Activated naive CD4-positive, alpha-beta T cell treated with anti-CD3 and anti-CD28 coated beads, Interleukin-2, amount 50 U/mL, for 24 hours (primary cell): Measurements from ENCODE around the gene ABCB8.
A peak's percentile ranks its signal among the peaks of the same experiment; 100 is the strongest.
"Not testable (repeated sequence)": the region's sequence is repeated elsewhere in the genome, so short reads cannot be mapped to it uniquely, and the experiment has no call there.

Experiments used
- H3K27ac Mint-ChIP-seq: one replicate; pipeline ENCODE4 v1.8.0; 2021; ENCODE audit warnings: mild to moderate bottlenecking, mixed read lengths
- H3K27me3 Mint-ChIP-seq: one replicate; pipeline ENCODE4 v1.8.0; 2021; ENCODE audit warnings: mixed read lengths
- H3K36me3 Mint-ChIP-seq: one replicate; pipeline ENCODE4 v1.8.0; 2021; ENCODE audit warnings: mixed read lengths
- H3K4me1 Mint-ChIP-seq: one replicate; pipeline ENCODE4 v1.8.0; 2021; ENCODE audit warnings: mixed read lengths
- H3K4me3 Mint-ChIP-seq: one replicate; pipeline ENCODE4 v1.8.0; 2021; ENCODE audit warnings: mild to moderate bottlenecking, mixed read lengths
- H3K9me3 Mint-ChIP-seq: one replicate; pipeline ENCODE4 v1.8.0; 2021; ENCODE audit warnings: mixed read lengths

ABCB8 gene

DNA sequence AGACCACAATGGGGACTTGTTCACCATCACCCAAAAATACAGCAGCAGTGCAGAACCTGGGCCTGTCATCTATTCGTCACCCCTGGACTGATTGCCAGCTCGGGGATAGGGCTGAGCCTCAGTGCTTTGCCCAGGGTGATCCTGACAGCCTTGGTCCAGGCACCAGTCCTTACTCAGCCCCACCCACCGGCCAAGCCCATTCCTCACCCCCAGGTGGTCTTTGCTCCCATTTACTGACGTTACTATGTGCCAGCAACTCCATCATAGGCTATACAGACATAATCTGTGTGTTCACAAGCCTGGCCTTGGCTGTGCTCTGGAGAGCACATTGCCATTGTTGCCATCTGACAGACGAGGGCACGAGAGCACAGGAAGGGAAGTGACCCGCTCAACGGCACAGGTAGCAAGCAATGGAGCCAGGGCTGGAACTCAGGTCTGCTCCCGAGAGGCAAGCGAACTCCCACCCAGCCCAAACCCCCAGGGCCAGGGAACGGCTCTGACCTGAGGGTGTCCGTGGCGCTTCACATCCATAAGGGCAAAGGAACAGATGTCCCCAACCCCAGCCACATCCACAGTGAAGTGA, 10.8 kb upstream of the ABCB8 start:
- Mint-ChIP-seq H3K4me1 (peaks cover 58% of the 10 kb centered on the region), H3K36me3 (no peaks in the 10 kb centered on the region), H3K9me3 (no peaks in the 10 kb centered on the region), H3K4me3 (peak overlapping the region; percentile 87), H3K27me3 (no peaks in the 10 kb centered on the region), H3K27ac (peak overlapping the region; percentile 68)

DNA sequence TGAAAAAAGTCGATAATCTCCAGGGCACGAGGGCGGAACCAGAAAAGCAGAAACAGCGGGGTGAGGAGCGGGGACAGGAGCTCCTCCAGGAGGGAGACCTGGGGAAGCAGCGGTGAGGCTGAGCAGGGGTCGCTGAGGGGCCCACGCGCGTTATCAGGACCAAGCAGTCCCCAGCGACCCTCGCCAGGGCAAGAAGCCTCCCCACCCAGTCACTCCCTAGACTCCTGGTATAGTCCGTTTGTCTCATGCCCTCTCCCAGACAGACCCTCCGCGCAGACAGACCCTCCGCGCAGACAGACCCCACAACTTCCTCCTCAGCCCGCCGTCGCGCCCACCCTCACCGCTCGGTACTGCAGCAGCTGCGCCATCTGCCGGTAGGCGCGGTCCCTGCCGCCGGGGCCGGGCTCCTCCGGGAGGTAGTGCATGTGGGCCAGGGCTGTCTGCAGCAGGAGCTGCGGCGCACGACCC, 10.3 kb upstream of the ABCB8 start:
- Mint-ChIP-seq H3K27ac (peak overlapping the region; percentile 95), H3K36me3 (no peaks in the 10 kb centered on the region), H3K27me3 (no peaks in the 10 kb centered on the region), H3K4me3 (peak overlapping the region; percentile 87), H3K9me3 (no peaks in the 10 kb centered on the region), H3K4me1 (peaks cover 52% of the 10 kb centered on the region)

DNA sequence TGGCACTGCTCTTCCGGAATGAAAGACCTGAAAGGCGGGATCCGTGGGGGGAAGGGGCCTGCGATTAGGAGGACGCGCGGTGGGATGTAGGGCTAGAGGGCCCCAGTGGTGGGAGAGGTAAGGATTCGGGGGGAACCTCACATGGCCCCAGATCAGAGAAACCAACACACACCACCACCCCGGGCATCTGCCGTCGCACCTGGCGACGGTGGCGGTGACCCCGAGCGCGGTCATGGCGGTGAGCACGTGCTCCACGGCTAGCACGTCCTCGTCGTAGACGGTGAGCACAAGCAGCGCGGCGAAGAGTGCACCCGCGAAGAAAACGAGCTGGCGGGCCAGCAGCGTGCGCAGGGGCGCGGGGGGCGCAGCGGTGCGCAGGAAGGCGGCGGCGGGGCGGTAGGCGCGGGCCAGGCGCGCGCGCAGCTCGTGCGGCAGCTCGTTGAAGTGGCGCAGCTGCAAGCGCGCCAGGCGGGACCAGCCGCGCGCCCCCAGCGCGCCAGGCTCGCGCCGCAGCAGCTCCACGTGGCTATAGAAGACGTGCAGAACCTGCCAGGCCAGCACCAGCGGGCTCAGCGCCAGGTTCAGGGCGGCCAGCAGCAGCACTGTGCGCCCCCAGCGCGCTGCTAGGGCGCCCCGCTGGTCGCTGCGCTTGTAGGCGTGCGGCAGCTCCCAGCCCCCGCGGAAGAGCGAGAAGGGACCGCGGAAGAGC, 9.7 kb upstream of the ABCB8 start:
- no peaks in the 10 kb centered on the region for H3K9me3 Mint-ChIP-seq
- no peaks in the 10 kb centered on the region for H3K36me3 Mint-ChIP-seq
- H3K27ac Mint-ChIP-seq = peak overlapping the region; percentile 95
- no peaks in the 10 kb centered on the region for H3K27me3 Mint-ChIP-seq
- H3K4me1 Mint-ChIP-seq = peaks cover 52% of the 10 kb centered on the region
- H3K4me3 Mint-ChIP-seq = peak overlapping the region; percentile 87

DNA sequence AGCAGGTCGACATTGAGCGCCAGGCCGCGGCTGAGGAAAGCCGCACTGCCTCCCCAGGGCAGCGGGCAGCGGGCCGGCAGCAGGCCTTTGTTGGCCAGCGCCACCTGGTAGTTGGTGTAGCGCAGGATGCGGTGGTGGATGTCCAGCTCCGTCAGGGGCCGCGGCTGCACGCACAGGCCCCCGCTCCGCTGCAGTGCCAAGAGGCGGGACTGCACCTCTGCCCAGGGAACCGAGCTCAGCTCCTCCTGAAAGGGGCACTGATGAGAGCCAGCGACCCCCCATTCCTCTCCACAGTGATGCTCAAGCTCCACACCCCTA, 9.2 kb upstream of the ABCB8 start:
- H3K4me3 Mint-ChIP-seq = peak overlapping the region; percentile 76
- H3K27me3 Mint-ChIP-seq = no peaks in the 10 kb centered on the region
- no peaks in the 10 kb centered on the region for H3K9me3 Mint-ChIP-seq
- peaks cover 48% of the 10 kb centered on the region for H3K4me1 Mint-ChIP-seq
- H3K36me3 Mint-ChIP-seq = no peaks in the 10 kb centered on the region
- H3K27ac Mint-ChIP-seq = no peak overlapping the region

DNA sequence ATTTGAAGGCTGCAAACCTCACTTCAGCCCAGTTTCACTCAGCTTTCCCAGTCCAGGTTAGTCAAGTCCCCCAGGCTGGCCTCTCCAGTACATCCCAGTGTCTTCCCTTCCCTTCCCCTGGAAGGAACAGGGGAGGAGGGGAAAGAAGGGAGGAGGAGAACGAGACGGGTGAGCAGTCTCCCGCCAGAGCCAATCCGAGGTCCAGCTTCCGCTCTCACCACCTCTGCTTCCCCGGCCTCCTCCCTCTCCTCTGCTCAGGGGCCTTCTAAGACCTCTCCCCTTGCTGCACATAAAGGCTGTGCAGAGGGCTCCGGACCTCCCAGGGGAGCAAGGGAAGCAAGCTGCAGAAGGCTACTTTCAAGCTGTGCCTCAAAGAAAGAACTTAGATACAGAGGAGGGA, 8.0 kb upstream of the ABCB8 start:
- no peak overlapping the region for H3K4me3 Mint-ChIP-seq
- no peaks in the 10 kb centered on the region for H3K36me3 Mint-ChIP-seq
- no peak overlapping the region for H3K27ac Mint-ChIP-seq
- H3K4me1 Mint-ChIP-seq = peaks cover 36% of the 10 kb centered on the region
- no peaks in the 10 kb centered on the region for H3K9me3 Mint-ChIP-seq
- no peaks in the 10 kb centered on the region for H3K27me3 Mint-ChIP-seq

DNA sequence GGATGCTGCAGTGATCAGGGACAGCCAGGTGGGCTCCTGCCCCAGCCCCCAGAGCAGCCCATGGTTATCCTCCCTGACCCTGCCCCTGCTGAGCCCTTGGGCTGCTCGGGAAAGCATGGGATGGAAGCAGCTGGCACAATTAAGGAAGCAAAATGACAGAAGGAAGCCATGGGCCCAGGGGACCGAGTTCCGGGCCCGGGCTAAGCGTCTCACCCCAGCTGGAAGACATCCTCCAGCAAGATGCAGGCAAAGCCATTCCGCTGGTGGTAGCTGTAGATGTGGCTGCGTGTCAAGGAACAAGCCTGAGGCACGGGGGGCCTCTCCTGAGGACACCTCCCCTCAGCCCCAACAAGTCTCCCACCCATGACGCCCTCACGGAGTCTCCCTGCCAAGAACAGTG, 5.0 kb upstream of the ABCB8 start:
- Mint-ChIP-seq H3K4me3 (no peak overlapping the region), H3K27ac (no peak overlapping the region), H3K9me3 (no peaks in the 10 kb centered on the region), H3K36me3 (no peaks in the 10 kb centered on the region), H3K4me1 (peaks cover 16% of the 10 kb centered on the region), H3K27me3 (no peaks in the 10 kb centered on the region)

DNA sequence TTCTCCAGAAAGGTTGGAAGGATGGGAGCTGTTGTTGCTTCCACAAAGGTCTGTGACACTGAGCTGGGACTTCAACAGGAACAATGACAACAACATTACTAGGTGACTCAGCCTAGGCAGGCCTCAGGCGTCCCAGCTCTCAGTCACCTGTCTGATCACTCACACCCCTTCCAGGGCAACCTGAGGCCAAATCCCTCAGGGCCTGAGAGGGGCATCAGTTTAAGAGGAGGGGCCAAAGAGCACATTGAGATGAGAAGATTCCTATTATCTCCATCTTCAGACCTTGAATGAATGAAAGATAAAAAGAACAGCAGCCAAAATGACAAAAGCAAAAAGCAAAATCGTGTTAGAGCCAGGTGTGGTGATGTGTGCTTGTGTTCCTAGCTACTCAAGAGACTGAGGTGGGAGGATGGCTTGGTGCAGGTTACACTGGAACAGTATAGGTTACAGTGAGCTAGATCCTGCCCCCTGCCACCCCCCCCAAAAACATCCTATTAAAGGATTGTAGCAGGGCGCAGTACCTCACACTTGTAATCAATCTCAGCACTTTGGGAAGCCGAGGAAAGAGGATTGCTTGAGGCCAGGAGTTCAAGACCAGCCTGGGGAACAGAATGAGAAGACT, 3.7 kb upstream of the ABCB8 start, which contains the start of gene ATG9B:
Gene ATG9B, minus strand, starts transcription at position 60 of the 622 bp plus-strand sequence. CDS start 71 bp downstream, outside the sequence.
- no peak within 1 kb of the TSS for H3K27ac Mint-ChIP-seq

DNA sequence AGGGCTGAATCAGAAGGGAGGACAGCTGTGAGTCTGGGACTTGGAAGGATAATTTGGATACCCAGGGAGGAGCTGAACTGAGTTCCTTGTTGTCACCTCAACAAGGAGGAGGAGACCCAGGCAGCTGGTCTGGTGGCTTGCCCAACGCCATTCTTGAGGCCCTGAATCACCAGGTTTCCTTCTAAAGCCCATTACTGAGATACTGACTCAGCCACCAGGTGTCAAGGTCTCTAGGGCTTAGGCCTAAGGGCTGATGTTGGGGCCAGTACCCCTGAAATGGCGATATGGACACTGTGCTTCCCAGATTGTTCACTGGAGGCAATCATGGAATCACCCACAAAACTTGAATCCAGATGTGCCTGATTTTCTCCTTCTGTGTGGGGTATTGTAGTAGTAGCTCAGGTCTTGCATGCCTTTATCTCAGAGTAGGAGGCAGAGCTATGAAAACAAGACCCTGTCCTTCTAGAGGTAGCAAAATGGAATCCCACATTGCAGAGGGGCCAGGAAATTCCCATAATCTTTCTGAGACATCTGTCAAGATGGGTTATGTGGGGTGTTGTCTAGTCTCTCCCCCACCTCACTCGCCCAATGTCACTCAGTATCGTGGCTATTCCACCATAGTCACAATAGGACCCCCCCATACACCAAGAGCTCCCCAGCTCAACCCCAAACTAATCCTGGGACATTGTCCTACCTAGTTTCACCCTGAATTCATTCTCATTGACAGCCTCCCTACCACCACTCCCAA, 2.2 kb upstream of the ABCB8 start:
- peaks cover 21% of the 10 kb centered on the region for H3K4me1 Mint-ChIP-seq
- H3K27ac Mint-ChIP-seq = no peak overlapping the region
- no peak overlapping the region for H3K4me3 Mint-ChIP-seq

More for the DNA sequence above, 3.7 kb upstream of the ABCB8 start, which contains the start of gene ATG9B:
- H3K36me3 Mint-ChIP-seq = peaks cover 3% of the 10 kb centered on the region
- peaks cover 16% of the 10 kb centered on the region for H3K4me1 Mint-ChIP-seq
- H3K27me3 Mint-ChIP-seq = no peaks in the 10 kb centered on the region
- H3K9me3 Mint-ChIP-seq = no peaks in the 10 kb centered on the region
- no peak within 1 kb of the TSS for H3K4me3 Mint-ChIP-seq

DNA sequence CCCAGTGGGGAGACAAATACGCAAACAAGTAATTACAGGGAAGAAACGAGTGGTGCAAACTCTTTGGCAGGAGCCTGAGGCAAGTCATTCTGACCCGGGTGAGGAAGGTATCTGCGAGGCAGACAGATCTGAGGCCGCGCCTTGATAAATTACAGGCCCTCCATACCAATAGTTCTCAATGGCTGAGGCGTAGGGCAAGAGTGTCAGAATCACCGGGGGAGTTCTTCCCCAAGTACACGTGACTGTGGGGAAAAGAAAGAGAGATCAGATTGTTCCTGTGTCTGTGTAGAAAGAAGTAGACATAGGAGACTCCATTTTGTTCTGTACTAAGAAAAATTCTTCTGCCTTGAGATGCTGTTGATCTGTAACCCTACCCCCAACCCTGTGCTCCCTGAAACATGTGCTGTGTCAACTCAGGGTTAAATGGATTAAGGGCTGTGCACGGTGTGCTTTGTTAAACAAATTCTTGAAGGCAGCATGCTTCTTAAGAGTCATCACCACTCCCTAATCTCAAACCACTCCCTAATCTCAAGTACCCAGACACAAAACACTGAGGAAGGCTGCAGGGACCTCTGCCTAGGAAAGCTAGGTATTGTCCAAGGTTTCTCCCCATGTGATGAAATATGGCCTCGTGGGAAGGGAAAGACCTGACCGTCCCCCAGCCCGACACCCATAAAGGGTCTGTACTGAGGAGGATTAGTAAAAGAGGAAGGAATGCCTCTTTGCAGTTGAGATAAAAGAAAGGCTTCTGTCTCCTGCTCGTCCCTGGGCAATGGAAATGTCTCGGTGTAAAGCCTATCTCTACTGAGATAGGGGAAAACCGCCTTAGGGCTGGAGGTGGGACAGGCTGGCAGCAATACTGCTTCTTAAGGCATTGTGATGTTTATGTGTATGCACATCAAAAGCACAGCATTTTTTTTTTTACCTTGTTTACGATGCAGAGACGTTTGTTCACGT, 1.2 kb upstream of the ABCB8 start:
- Mint-ChIP-seq H3K4me3 (peak overlapping the region; percentile 94), H3K27ac (peak overlapping the region; percentile 95), H3K4me1 (peaks cover 28% of the 10 kb centered on the region)
- H3K36me3 Mint-ChIP-seq, H3K27me3 Mint-ChIP-seq, H3K9me3 Mint-ChIP-seq: not testable (repeated sequence)

More for the DNA sequence above, 2.2 kb upstream of the ABCB8 start:
- Mint-ChIP-seq H3K9me3 (no peaks in the 10 kb centered on the region), H3K27me3 (no peaks in the 10 kb centered on the region), H3K36me3 (peaks cover 3% of the 10 kb centered on the region)

DNA sequence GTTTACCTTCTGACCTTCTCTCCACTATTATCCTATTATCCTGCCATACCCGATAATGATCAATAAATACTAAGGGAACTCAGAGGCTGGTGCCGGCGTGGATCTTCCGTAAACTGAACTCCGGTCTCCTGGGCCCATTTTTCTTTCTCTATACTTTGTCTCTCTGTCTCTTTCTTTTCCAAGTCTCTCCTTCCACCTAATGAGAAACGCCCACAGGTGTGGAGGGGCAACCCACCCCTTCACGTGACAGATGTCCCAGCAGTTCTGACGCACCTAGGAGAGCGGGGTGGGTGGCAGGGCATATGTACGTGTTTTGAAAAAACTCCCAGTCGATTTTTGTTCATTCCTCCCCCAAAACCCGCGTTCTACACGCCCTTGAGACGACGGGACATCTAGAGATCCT, 521 bp upstream of the ABCB8 start:
- H3K27me3 Mint-ChIP-seq, H3K9me3 Mint-ChIP-seq, H3K36me3 Mint-ChIP-seq: not testable (repeated sequence)
- Mint-ChIP-seq H3K4me1 (peaks cover 31% of the 10 kb centered on the region), H3K27ac (peak overlapping the region; percentile 95), H3K4me3 (peak overlapping the region; percentile 94)

DNA sequence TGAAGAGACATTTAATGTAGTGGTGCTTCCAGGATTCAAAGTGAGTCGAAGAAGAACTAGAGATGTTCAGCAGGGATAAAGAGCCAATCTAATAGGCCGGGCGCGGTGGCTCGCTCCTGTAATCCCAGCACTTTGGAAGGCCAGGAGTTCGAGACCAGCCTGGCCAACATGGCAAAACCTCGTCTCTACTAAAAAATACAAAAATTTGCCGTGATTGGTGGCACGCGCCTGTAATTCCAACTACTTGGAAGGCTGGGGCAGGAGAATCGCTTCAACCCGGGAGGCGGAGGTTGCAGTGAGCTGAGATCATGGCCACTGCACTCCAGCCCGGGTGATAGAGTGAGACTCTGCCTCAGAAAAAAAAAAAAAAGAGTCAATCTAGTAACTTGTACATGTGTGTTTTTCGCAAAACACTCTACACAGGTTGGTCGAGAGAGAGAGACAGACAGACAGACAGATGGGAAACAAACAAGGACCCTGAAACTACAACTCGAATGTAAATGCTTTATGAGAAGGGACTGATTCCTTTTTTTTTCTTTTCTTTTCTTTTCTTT, 775 bp downstream of the ABCB8 start:
- peak overlapping the region; percentile 94 for H3K4me3 Mint-ChIP-seq

DNA sequence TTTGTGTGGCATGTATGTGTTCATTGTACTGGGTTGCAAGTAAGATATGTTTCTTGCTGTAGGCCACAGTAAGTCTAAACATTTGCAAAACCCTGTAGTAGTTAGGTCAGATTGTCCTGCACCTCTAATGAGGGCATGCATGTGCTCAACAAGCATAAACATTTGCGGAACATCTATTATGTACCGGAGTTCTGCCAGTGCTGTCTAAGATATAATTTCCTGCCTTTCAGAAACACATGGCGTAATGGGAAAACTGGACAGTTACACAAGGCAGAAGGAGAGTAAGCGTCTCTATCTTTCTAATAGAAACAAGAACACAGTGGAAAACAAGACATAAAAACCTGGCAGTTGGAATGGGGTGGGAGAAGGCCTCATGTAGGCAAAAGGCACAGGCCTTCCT, 2.8 kb downstream of the ABCB8 start:
- Mint-ChIP-seq H3K9me3 (no peaks in the 10 kb centered on the region), H3K4me3 (no peak overlapping the region), H3K27ac (no peak overlapping the region), H3K27me3 (no peaks in the 10 kb centered on the region), H3K36me3 (peaks cover 3% of the 10 kb centered on the region), H3K4me1 (peaks cover 31% of the 10 kb centered on the region)

More for the DNA sequence above, 775 bp downstream of the ABCB8 start:
- peaks cover 3% of the 10 kb centered on the region for H3K36me3 Mint-ChIP-seq
- H3K27ac Mint-ChIP-seq = peak overlapping the region; percentile 95
- no peaks in the 10 kb centered on the region for H3K27me3 Mint-ChIP-seq
- H3K9me3 Mint-ChIP-seq = no peaks in the 10 kb centered on the region
- H3K4me1 Mint-ChIP-seq = peaks cover 31% of the 10 kb centered on the region

DNA sequence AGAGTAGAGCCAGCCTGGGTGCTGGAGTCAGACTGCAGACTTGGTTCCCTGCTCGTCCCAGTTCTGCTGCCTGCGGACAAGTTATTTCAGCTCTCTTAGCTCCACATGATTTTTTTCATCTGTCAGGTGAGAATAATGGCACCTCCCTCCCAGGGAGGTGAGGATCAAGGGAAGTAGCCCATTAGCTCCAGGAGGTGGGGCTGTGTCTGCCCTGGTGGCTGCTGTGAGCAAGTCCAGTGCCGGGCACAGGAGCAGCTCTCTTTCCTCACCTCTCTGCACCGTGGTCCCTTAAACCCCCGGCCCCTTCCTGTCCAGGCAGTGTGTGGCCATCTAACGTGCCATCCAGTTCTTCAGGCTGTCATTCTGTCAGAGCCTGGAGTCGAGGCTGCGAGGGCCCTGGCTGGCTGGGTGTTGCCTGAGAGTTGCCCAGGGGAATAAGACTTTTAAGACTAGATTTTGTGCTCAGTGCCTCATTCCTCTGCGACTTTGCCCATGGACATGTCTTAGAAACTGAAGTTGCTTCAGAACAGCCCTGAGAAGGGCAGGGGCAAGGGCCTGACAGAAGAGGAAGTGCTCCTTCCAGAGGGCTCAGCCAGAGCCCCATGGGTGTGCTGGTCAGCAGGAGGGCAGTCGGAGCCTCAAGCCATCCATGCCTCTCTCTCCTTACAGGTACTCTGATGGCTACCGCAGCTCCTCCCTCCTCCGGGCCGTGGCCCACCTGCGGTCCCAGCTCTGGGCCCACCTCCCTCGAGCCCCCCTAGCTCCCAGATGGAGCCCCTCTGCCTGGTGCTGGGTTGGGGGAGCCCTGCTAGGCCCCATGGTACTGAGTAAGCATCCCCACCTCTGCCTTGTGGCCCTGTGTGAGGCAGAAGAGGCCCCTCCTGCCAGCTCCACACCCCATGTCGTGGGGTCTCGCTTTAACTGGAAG, 5.0 kb downstream of the ABCB8 start:
- Mint-ChIP-seq H3K9me3 (no peaks in the 10 kb centered on the region), H3K36me3 (peaks cover 4% of the 10 kb centered on the region), H3K27me3 (no peaks in the 10 kb centered on the region), H3K4me3 (no peak overlapping the region), H3K27ac (no peak overlapping the region), H3K4me1 (peaks cover 23% of the 10 kb centered on the region)

DNA sequence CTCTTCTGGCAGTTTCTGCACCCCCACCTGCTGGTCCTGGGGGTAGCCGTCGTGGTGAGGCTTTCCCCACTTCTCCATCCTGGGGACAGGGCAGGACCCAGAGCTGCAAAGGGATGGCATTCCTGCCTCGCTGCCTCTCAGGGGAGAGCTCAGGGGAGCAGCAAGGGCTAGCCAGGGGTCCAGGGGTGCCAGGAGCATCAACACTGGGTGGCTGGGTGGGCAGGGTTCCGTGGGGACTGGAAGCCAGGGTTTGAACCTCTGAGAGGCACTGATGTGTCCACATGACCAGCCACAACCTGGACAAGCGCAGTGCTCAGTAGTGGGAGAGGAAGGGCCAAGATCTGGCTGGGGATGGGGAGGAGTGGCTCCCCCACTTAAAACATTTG, 5.6 kb downstream of the ABCB8 start:
- no peaks in the 10 kb centered on the region for H3K9me3 Mint-ChIP-seq
- H3K27ac Mint-ChIP-seq = no peak overlapping the region
- peaks cover 2% of the 10 kb centered on the region for H3K36me3 Mint-ChIP-seq
- H3K4me3 Mint-ChIP-seq = no peak overlapping the region
- H3K4me1 Mint-ChIP-seq = peaks cover 23% of the 10 kb centered on the region
- H3K27me3 Mint-ChIP-seq = no peaks in the 10 kb centered on the region
